AG09309 (cell line): ENCODE measurements around the gene TMEM167B.

Experiments used
- DNase-seq: peaks from one replicate; pipeline ENCODE4 v3.0.0-alpha.2; 2010; ENCODE audit warnings: low read depth
- H3K4me3 ChIP-seq: 2 replicates; pipeline ENCODE4 v1.5.1; 2011; ENCODE audit warnings: mild to moderate bottlenecking, low read depth, low read length, moderate library complexity; ENCODE audit not compliant: control insufficient read depth
- TF ChIP-seq, protein P1 (sequence below): IDR thresholded peaks from 2 replicates; pipeline ENCODE4 v1.5.1; 2011; ENCODE audit warnings: mild to moderate bottlenecking, low read depth, low read length, inconsistent platforms; ENCODE audit not compliant: insufficient read depth, control insufficient read depth; ENCODE audit errors: missing control alignments

Gene TMEM167B

DNA sequence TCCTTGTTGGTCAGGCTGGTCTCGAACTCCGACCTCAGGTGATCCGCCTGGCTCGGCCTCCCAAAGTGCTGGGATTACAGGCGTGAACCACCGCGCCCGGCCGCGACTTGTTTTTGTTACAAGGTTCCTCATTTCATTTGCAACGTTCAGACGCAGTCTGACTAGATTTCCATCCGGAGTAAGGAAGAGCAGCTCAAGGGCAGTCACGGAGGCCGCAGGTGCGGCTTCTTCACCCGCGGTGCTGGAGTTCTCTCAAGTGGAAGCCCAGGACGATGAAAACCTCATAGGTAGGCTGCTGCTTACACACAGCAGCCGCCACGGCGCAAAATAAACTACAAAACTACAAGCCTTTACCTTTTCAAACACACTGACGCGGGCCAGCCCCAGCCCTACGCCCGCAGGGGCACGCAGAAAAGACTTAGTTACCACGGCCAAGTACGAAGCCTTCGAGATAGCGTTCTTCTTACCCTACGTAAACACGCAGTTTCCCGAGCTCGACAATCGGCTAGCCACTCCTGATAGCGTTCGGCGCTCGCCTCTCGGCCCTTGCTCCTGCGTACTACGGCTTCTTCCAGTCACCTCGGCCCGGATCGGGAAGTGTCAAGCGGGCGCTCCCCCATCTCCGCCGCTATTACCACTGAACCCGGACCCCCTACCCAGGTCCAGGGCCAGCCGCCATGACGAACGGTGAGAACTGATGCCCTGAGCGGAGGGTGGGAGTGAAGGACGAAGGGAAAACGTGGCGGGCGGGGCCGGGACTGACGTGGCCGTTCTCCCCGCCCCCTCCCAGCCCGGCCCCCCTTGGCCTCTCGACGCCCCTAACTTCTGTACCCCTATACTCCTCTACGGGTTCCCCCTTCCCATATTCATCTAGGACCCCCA is at the start of gene TMEM167B:
Gene TMEM167B, plus strand, starts transcription at position 569 of the 882 bp plus-strand sequence. Its CDS starts 109 bp downstream, at position 678.
- peak within 1 kb of the TSS; percentile 78 for H3K4me3 ChIP-seq
- TF ChIP-seq, protein P1, sequence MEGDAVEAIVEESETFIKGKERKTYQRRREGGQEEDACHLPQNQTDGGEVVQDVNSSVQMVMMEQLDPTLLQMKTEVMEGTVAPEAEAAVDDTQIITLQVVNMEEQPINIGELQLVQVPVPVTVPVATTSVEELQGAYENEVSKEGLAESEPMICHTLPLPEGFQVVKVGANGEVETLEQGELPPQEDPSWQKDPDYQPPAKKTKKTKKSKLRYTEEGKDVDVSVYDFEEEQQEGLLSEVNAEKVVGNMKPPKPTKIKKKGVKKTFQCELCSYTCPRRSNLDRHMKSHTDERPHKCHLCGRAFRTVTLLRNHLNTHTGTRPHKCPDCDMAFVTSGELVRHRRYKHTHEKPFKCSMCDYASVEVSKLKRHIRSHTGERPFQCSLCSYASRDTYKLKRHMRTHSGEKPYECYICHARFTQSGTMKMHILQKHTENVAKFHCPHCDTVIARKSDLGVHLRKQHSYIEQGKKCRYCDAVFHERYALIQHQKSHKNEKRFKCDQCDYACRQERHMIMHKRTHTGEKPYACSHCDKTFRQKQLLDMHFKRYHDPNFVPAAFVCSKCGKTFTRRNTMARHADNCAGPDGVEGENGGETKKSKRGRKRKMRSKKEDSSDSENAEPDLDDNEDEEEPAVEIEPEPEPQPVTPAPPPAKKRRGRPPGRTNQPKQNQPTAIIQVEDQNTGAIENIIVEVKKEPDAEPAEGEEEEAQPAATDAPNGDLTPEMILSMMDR, result no peak

DNA sequence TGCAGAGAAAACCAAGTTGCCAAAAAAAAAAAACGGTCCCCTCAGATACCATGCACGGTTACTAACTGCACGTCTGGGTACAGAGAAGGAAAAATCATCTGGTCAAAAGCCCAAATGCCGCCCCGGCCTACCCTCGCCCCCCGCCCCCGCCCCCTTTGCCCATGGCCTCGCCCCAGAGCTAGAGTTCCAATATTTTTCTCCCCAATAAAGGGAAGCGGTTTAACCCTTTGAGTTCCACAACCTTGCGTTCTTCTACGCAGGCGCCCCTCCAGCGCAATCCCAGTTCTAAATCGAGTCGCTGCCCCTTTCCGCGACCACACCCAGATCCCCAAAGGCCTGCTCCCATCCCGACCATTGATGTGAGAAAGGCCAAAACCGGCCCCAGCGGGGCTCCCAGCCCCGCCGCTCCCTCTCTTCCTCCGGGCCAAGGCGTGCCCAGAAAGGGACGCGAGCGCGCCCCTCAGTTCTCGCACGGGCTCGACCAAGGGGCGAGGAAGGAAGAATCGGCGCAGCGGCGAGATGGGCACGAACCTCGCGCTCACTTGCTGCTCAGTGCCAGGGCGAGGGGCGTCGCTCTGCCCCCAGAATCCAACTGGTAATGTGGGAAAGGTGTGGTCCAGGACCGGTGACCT is 49.5 kb upstream of the TMEM167B start:
- H3K4me3 ChIP-seq, result peak overlapping the region; percentile 100
- no peak for DNase-seq
- TF ChIP-seq, protein P1, result no peak

More for the DNA sequence above, at the start of gene TMEM167B:
- DNase-seq, result peak; percentile 83

DNA sequence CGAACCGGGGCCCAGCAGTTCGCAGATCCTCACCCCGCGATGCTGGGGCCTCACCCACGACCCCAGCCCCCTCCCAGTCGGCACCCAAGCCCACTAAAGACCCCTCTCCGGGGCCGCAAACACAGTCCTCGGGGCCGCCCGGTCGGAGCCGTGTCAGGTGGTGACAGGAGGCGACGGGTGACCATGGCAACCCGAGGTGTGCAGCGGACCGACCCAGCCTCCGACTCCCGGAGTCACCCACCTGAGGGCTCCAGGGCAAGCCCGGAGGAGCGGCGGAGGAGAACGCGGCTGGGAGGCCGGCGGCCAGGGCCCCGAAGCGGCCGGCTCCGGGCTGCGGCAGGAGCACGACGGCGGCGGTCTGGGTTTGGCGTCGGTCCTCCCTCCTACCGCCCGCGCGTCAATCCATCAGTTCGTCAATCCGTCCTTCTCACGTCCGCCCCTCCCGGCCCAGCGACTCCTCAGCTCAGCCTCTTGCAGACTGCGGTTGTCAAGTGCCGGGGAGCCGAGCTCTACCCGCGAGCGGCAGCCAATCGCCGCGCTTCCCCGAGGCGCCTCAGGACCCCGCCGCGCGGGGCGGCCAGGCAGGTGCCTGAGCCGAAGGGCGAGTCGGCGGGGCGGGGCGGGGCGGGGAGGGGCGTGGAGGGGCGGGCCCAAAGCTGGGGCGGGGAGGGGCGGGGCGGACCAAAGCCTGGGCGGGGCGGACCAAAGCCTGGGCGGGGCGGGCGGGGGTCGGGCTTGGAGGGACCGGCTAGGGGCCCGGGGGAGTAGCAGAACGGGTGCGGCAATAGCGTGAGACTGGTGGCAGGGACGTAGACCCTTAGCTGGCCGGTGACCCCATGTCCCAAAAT is 48.7 kb upstream of the TMEM167B start, which contains the start of gene WDR47:
Gene WDR47, minus strand, starts transcription at position 482 of the 848 bp plus-strand sequence. CDS start 18,590 bp downstream, outside the sequence.
- TF ChIP-seq, protein P1, result no peak
- H3K4me3 ChIP-seq, result peak within 1 kb of the TSS; percentile 100
- peak; percentile 80 for DNase-seq

DNA sequence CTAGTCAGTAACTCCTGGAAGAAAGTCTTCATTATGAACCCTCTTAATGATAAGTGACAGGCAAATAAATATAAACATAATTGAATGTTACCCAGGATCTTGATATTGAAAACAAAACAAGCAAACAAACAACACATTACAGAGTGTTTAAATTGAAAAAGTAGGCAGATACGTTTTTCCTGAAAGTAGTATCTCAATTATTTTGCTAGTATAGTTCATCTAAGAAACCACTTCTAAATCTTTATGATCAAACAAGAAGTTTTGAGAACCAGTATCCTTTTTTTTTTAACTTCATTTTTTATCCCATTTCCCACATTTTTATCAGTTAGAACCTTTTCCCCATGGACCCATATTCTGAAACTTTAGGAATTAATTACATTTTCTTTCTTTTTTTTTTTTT is 45.0 kb upstream of the TMEM167B start:
- DNase-seq, result no peak
- no peak overlapping the region for H3K4me3 ChIP-seq
- TF ChIP-seq, protein P1, result no peak

DNA sequence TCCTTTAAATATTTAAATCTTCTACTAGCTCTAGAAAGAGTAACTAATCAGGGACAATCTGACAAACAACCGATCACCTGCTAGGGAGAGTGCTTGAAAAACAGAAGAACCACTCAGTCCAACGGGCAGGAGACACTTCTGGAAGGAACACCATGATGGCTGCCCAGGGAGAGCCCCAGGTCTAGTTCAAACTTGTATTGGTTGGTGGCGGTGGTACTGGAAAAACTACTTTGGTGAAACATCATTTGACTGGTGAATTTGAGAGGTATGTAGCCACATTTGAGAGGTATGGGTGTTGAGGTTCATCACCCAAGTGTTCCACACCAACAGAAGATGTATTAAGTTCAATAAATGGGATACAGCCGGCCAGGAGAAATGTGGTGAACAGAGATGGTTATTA is 43.9 kb upstream of the TMEM167B start:
- TF ChIP-seq, protein P1, result no peak
- no peak overlapping the region for H3K4me3 ChIP-seq
- no peak for DNase-seq

DNA sequence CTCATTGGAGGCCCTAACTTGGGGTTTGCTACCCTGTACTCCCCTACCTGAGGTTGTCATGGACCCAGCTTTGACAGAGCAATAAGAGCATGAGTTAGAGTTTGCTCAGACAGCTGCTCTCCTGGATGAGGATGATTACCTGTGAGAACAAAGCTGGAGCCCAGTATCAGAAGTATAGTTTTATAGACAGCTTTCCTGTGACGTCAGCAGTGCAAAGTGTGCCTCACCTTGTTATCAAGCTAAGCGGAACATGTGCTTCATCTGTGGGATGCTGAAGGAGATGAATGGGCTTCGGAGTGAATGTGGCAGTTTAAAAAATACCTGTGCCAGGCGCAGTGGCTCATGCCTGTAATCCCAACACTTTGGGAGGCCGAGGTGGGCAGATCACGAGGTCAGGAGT is 43.2 kb upstream of the TMEM167B start:
- TF ChIP-seq, protein P1, result no peak
- DNase-seq, result no peak
- H3K4me3 ChIP-seq, result no peak overlapping the region
